Lower leg skin (tissue), 3 donors: ENCODE measurements around the gene TMC1.

Experiments used
- CTCF ChIP-seq, 3 donors: fragments of 450-650 bp; IDR thresholded peaks; one replicate each; pipeline ENCODE4 v1.5.1; 2016; ENCODE audit warnings: antibody characterized with exemption in 3 of 3, mild to moderate bottlenecking in 3 of 3, moderate library complexity in 2 of 3
- POLR2A ChIP-seq, 2 donors: fragments of 450-650 bp; IDR thresholded peaks; one replicate each; pipeline ENCODE4 v1.6.1; 2016 to 2017; ENCODE audit warnings: antibody characterized with exemption in 2 of 2, mild to moderate bottlenecking in 1 of 2, moderate library complexity in 1 of 2

- TF ChIP-seq CTCF (IDR thresholded peaks at IDR 0.05) = no peak
- TF ChIP-seq POLR2A (IDR thresholded peaks at IDR 0.05) = no peak
Observed at GRCh38 chr9:72872718-72873117, 351.3 kb downstream of the TMC1 start.
